Upper lobe of right lung (tissue), 1 donor: ENCODE results near the gene AOAH. TPM values are rescaled to one million over a fixed set of nuclear protein-coding genes. Genes with fewer than 3 reads are reported as not detected.

ENCODE experiments used
- ATAC-seq: fragments of 200-7000 bp; cut with Tn5 transposase; one replicate; pipeline ENCODE4 v1.9.1; 2020; ENCODE audit warnings: mild to moderate bottlenecking, moderate library complexity
- DNase-seq: peaks from one replicate; pipeline ENCODE4 v3.0.0-alpha.2; 2020
- H3K27ac ChIP-seq: fragments of 200-600 bp; one replicate; pipeline ENCODE4 v1.8.0; 2022
- H3K27me3 ChIP-seq: fragments of 200-600 bp; one replicate; pipeline ENCODE4 v1.8.0; 2022; ENCODE audit warnings: mild to moderate bottlenecking
- H3K36me3 ChIP-seq: fragments of 200-600 bp; one replicate; pipeline ENCODE4 v1.8.0; 2022
- H3K4me1 ChIP-seq: fragments of 200-600 bp; one replicate; pipeline ENCODE4 v1.8.0; 2022
- H3K4me3 ChIP-seq: fragments of 200-600 bp; one replicate; pipeline ENCODE4 v1.8.0; 2022; ENCODE audit warnings: mild to moderate bottlenecking
- H3K9me3 ChIP-seq: fragments of 200-600 bp; one replicate; pipeline ENCODE4 v1.8.0; 2022
- CTCF ChIP-seq: fragments of 200-600 bp; IDR thresholded peaks from one replicate; pipeline ENCODE4 v1.8.0; 2022; ENCODE audit warnings: antibody characterized with exemption
- intact Hi-C: fragments of 100-400 bp; cut with DNase I; formaldehyde crosslinking; loops from one replicate; pipeline ENCODE4 v1.11.0; 2022
- total RNA-seq: library from RNA; stranded (reverse); fragmentation: NEBNext Ultra II Directional; extraction: Animal tissue kit (Norgen Biotek cat#: 25700); gene quantifications from one replicate; pipeline ENCODE4 v1.2.1, GENCODE V29; 2021
- donor health status: DM: no; HTN: yes; CAD: no; lungs with severe emphysema.

Gene AOAH
- total RNA-seq, 1 donor from 2014 or later: 20.8 TPM

- Histone ChIP-seq H3K27ac (no peak overlapping the region), H3K4me3 (no peak overlapping the region), H3K9me3 (no peaks in the 10 kb centered on the region), H3K27me3 (no peaks in the 10 kb centered on the region), H3K4me1 (peaks cover 1% of the 10 kb centered on the region), H3K36me3 (no peaks in the 10 kb centered on the region)
- ATAC-seq (no peak), DNase-seq (no peak)
- intact Hi-C loops: no loop called here
- TF ChIP-seq CTCF: no peak
These were observed 41.2 kb downstream of the AOAH start for GRCh38 chr7:36683111-36683510.

- Histone ChIP-seq H3K27ac (no peak overlapping the region), H3K4me1 (peaks cover 7% of the 10 kb centered on the region), H3K36me3 (no peaks in the 10 kb centered on the region), H3K9me3 (no peaks in the 10 kb centered on the region), H3K4me3 (no peak overlapping the region), H3K27me3 (no peaks in the 10 kb centered on the region)
- TF ChIP-seq CTCF: no peak
- ATAC-seq (no peak), DNase-seq (no peak)
- intact Hi-C loops: no loop called here
These were observed 42.2 kb downstream of the AOAH start for GRCh38 chr7:36682102-36682501.

- H3K27ac ChIP-seq: no peak overlapping the region
- intact Hi-C loops: no loop called here
- peaks cover 7% of the 10 kb centered on the region for H3K4me1 ChIP-seq
- H3K36me3 ChIP-seq: no peaks in the 10 kb centered on the region
- H3K27me3 ChIP-seq: no peaks in the 10 kb centered on the region
- H3K9me3 ChIP-seq: no peaks in the 10 kb centered on the region
- H3K4me3 ChIP-seq: no peak overlapping the region
- DNase-seq (no peak), ATAC-seq (no peak)
- TF ChIP-seq CTCF: no peak
These were observed 46.4 kb downstream of the AOAH start for GRCh38 chr7:36677769-36678437.

GRCh38 chr7:36673703-36674102, 50.6 kb downstream of the AOAH start:
- intact Hi-C loops: no loop called here
- TF ChIP-seq CTCF: no peak
- H3K36me3 ChIP-seq: no peaks in the 10 kb centered on the region
- H3K4me1 ChIP-seq: peaks cover 7% of the 10 kb centered on the region
- no peak overlapping the region for H3K27ac ChIP-seq
- ATAC-seq: no peak
- no peak overlapping the region for H3K4me3 ChIP-seq
- no peaks in the 10 kb centered on the region for H3K27me3 ChIP-seq
- no peak for DNase-seq
- H3K9me3 ChIP-seq: no peaks in the 10 kb centered on the region

GRCh38 chr7:36671432-36671829, 52.9 kb downstream of the AOAH start:
- DNase-seq: no peak
- no peak overlapping the region for H3K27ac ChIP-seq
- TF ChIP-seq CTCF: no peak
- H3K4me1 ChIP-seq: no peaks in the 10 kb centered on the region
- ATAC-seq: no peak
- H3K27me3 ChIP-seq: no peaks in the 10 kb centered on the region
- H3K36me3 ChIP-seq: no peaks in the 10 kb centered on the region
- H3K4me3 ChIP-seq: no peak overlapping the region
- H3K9me3 ChIP-seq: no peaks in the 10 kb centered on the region
- intact Hi-C loops: no loop called here
